Endothelial cell of umbilical vein (primary cell): ENCODE measurements around the gene CIAPIN1. TPM values are rescaled to one million over a fixed set of nuclear protein-coding genes. Genes with fewer than 3 reads are reported as not detected.

Experiments
- BruUV-seq: library from RNA; stranded (reverse); fragments of 400-500 nt; replicated peaks from 2 replicates; lab custom pipeline; 2021; lab: Mats Ljungman, UMichigan
- CTCF ChIA-PET: fragments of 300-600, 350-600 bp; sonication (Branson Sonifier 250); formaldehyde crosslinking; loops from one replicate; lab custom pipeline; 2021; ENCODE audit warnings: antibody characterized with exemption, inconsistent platforms; lab: Charles Lee
- POLR2A ChIA-PET: fragments of 300-600, 350-600 bp; sonication (Branson Sonifier 250); formaldehyde crosslinking; loops from one replicate; lab custom pipeline; 2021; ENCODE audit warnings: antibody characterized with exemption, inconsistent platforms; lab: Charles Lee
- DNase-seq: peaks from one replicate; pipeline ENCODE4 v3.0.0-alpha.2; 2011; ENCODE audit warnings: low read depth, low spot score
- FAIRE-seq: peaks from 2 replicates; lab custom pipeline; 2011; peaks lifted over from hg19 to GRCh38; lab: Jason Lieb, UNC
- H2AFZ ChIP-seq: 2 replicates; pipeline ENCODE4 v1.6.0; 2012; ENCODE audit warnings: low read depth, low read length, control low read depth, inconsistent platforms
- H3K27ac ChIP-seq: 2 replicates; pipeline ENCODE4 v1.5.1; 2011; ENCODE audit warnings: low read depth, mild to moderate bottlenecking, control low read depth, low read length, moderate library complexity; ENCODE audit not compliant: insufficient read depth
- H3K27me3 ChIP-seq, 2 experiments: 2 replicates each; pipeline versions ENCODE4 v1.6.0 to v1.6.1; 2011; ENCODE audit warnings: low read length in 2 of 2, mixed read lengths in 1 of 2; ENCODE audit not compliant: control insufficient read depth in 2 of 2, insufficient read depth in 2 of 2
- H3K36me3 ChIP-seq, 2 experiments: 2 replicates in 1 of 2; 3 replicates in 1 of 2; pipeline ENCODE4 v1.5.1; 2011; ENCODE audit warnings: low read length in 2 of 2, mild to moderate bottlenecking in 1 of 2, moderate library complexity in 1 of 2; ENCODE audit not compliant: control insufficient read depth in 2 of 2, insufficient read depth in 2 of 2; ENCODE audit errors: extremely low read depth in 1 of 2
- H3K4me1 ChIP-seq: 3 replicates; pipeline ENCODE4 v1.5.1; 2011; ENCODE audit warnings: mild to moderate bottlenecking, low read length; ENCODE audit not compliant: control insufficient read depth, insufficient read depth; ENCODE audit errors: extremely low read depth
- H3K4me2 ChIP-seq: 2 replicates; pipeline ENCODE4 v1.6.1; 2011; ENCODE audit warnings: low read length, control low read depth, mixed read lengths; ENCODE audit not compliant: insufficient read depth
- H3K4me3 ChIP-seq, 3 experiments: fragments of 200-600 bp in 1 of 3; sonication (generic), shearing (Covaris generic) in 1 of 3; replicated peaks in 1 of 3; 2 replicates each; pipeline ENCODE4 v1.5.1; 2011 to 2016; ENCODE audit warnings: control low read depth in 3 of 3, low read length in 3 of 3, mild to moderate bottlenecking in 2 of 3, inconsistent platforms in 1 of 3, low read depth in 1 of 3, moderate library complexity in 1 of 3; ENCODE audit not compliant: insufficient read depth in 1 of 3
- H3K79me2 ChIP-seq: 2 replicates; pipeline ENCODE4 v1.6.0; 2012; ENCODE audit warnings: low read length, inconsistent platforms; ENCODE audit not compliant: control insufficient read depth, insufficient read depth
- H3K9ac ChIP-seq: replicated peaks from 2 replicates; pipeline ENCODE3; 2011; ENCODE audit warnings: low read length, control low read depth; ENCODE audit not compliant: insufficient read depth; ENCODE audit errors: extremely low read depth
- H3K9me1 ChIP-seq: replicated peaks from 3 replicates; pipeline ENCODE4 v1.6.0; 2011; ENCODE audit warnings: mild to moderate bottlenecking, low read length; ENCODE audit not compliant: control insufficient read depth, insufficient read depth; ENCODE audit errors: extremely low read depth
- H3K9me3 ChIP-seq: replicated peaks from 2 replicates; pipeline ENCODE4 v1.5.1; 2012; ENCODE audit warnings: low read length, inconsistent platforms; ENCODE audit not compliant: control insufficient read depth, insufficient read depth
- H4K20me1 ChIP-seq: replicated peaks from 2 replicates; pipeline ENCODE3; 2011; ENCODE audit warnings: mild to moderate bottlenecking, low read length; ENCODE audit not compliant: control insufficient read depth, insufficient read depth; ENCODE audit errors: extremely low read depth
- EZH2 ChIP-seq: IDR thresholded peaks from 2 replicates; pipeline ENCODE4 v1.6.1; 2012; ENCODE audit warnings: borderline replicate concordance, low read depth, mild to moderate bottlenecking, moderate library complexity, low read length, inconsistent platforms; ENCODE audit not compliant: severe bottlenecking
- FOS ChIP-seq: IDR thresholded peaks from 2 replicates; pipeline ENCODE4 v1.6.1; 2011; ENCODE audit warnings: mild to moderate bottlenecking, low read length, moderate library complexity, borderline replicate concordance; ENCODE audit not compliant: insufficient read depth
- GATA2 ChIP-seq: IDR thresholded peaks from 2 replicates; pipeline ENCODE4 v1.7.0; 2011; ENCODE audit warnings: low read depth, mild to moderate bottlenecking, moderate library complexity, mixed read lengths, low read length; ENCODE audit not compliant: insufficient read length, insufficient read depth
- JUN ChIP-seq: IDR thresholded peaks from 2 replicates; pipeline ENCODE4 v1.6.1; 2011; ENCODE audit warnings: borderline replicate concordance, low read depth; ENCODE audit not compliant: insufficient read length, insufficient read depth
- MAX ChIP-seq: IDR thresholded peaks from 2 replicates; pipeline ENCODE4 v1.6.1; 2011; ENCODE audit not compliant: insufficient read depth, insufficient read length
- MYC ChIP-seq: IDR thresholded peaks from one replicate; pipeline ENCODE4 v1.6.1; 2011; ENCODE audit warnings: mild to moderate bottlenecking, low read depth, low read length
- POLR2A ChIP-seq: IDR thresholded peaks from 2 replicates; pipeline ENCODE4 v1.6.1; 2012; ENCODE audit warnings: low read depth, mild to moderate bottlenecking, control low read depth, low read length
- POLR2AphosphoS5 ChIP-seq: IDR thresholded peaks from 2 replicates; pipeline ENCODE4 v1.6.1; 2012; ENCODE audit warnings: low read depth, mild to moderate bottlenecking, control low read depth, low read length, moderate library complexity; ENCODE audit not compliant: insufficient read depth
- dilution Hi-C: fragments of 300-500 bp; cut with MboI; formaldehyde crosslinking; loops from one replicate; pipeline ENCODE4 v1.15.0; 2019; ENCODE audit warnings: low sequenced_read_pairs; ENCODE audit not compliant: extremely low pct_ligation_motif_present
- intact Hi-C: fragments of 100-400 bp; cut with micrococcal nuclease; formaldehyde crosslinking; loops from one replicate; pipeline ENCODE4 v1.10.0; 2022
- polyA plus RNA-seq, 4 experiments: library from polyadenylated mRNA; depleted of rRNA in 3 of 4; stranded (reverse) in 3 of 4; unstranded in 1 of 4; fragments of >200 nt; gene quantifications; 2 replicates each; pipeline versions ENCODE4 v1.2.1 to v1.2.3, GENCODE V29; 2011 to 2012; ENCODE audit warnings: missing spikeins in 1 of 4
- total RNA-seq: library from RNA; stranded (reverse); gene quantifications from 2 replicates; pipeline ENCODE4 v1.2.3, GENCODE V29; 2021

Gene CIAPIN1
- total and polyA plus RNA-seq, 2 donors (not counting 3 experiments of a cell fraction or from before 2014, with no cell fraction given): 74.6 to 77.9 TPM

GRCh38 chr16:57481421-57481820 lies 34.2 kb upstream of the CIAPIN1 start:
- H3K27me3 ChIP-seq: no peaks in the 10 kb centered on the region
- BruUV-seq: no TSS peak
- no peaks in the 10 kb centered on the region for H3K36me3 ChIP-seq
- H3K9me3 ChIP-seq: no peaks in the 10 kb centered on the region
- H2AFZ ChIP-seq: no peak overlapping the region
- peaks cover 15% of the 10 kb centered on the region for H3K79me2 ChIP-seq
- dilution Hi-C loops (no loop called here), intact Hi-C loops (no loop called here)
- no peak overlapping the region for H3K27ac ChIP-seq
- TF ChIP-seq JUN (no peak), EZH2 (no peak), GATA2 (no peak), FOS (no peak), POLR2AphosphoS5 (no peak), MYC (no peak), POLR2A (no peak)
- H3K9ac ChIP-seq: no peak overlapping the region
- H3K4me2 ChIP-seq: no peak overlapping the region
- DNase-seq: no peak
- H4K20me1 ChIP-seq: no peaks in the 10 kb centered on the region
- peaks cover 25% of the 10 kb centered on the region for H3K4me1 ChIP-seq
- no peak overlapping the region for H3K4me3 ChIP-seq
- no peak for FAIRE-seq
- H3K9me1 ChIP-seq: no peaks in the 10 kb centered on the region
- ChIA-PET CTCF (interaction anchor here (1.4 kb wide), 1 partner anchor 38 kb away, joined by 8 read pairs; no protein-coding TSS in a partner anchor), POLR2A (no interaction called here)

GRCh38 chr16:57480754-57481230 lies 33.6 kb upstream of the CIAPIN1 start:
- Histone ChIP-seq H3K27me3 (no peaks in the 10 kb centered on the region), H3K4me3 (no peak overlapping the region), H3K9me1 (no peaks in the 10 kb centered on the region), H3K27ac (no peak overlapping the region), H4K20me1 (no peaks in the 10 kb centered on the region), H3K4me1 (peaks cover 26% of the 10 kb centered on the region), H3K9me3 (no peaks in the 10 kb centered on the region), H3K9ac (no peak overlapping the region), H2AFZ (no peak overlapping the region), H3K4me2 (no peak overlapping the region), H3K79me2 (peaks cover 15% of the 10 kb centered on the region), H3K36me3 (no peaks in the 10 kb centered on the region)
- CTCF ChIA-PET: interaction anchor here (0.9 to 1.4 kb wide), 3 partner anchors 16 to 39 kb away, joined by 3 to 8 read pairs (median 3); partner anchors contain the start of gene POLR2C
- POLR2A ChIA-PET: no interaction called here
- DNase-seq (no peak), FAIRE-seq (no peak)
- TF ChIP-seq POLR2A (no peak), POLR2AphosphoS5 (no peak), MAX (no peak)
- dilution Hi-C loops (no loop called here), intact Hi-C loops (no loop called here)
- no TSS peak for BruUV-seq
